Stimulated activated CD4-positive, alpha-beta T cell treated with anti-CD3 and anti-CD28 coated beads, Interleukin-15, amount 100 ng/mL, for 48 hours (primary cell): ENCODE results near the gene XAGE2.
"Not testable (repeated sequence)": the region's sequence is repeated elsewhere in the genome, so short reads cannot be mapped to it uniquely, and the experiment has no call there.

ENCODE experiments used
- DNase-seq, 2 donors: peaks; one replicate each; pipeline ENCODE4 v3.0.0-alpha.2; 2020; ENCODE audit warnings: low read depth in 2 of 2

The XAGE2 gene

GRCh38 chrX:52368368-52369055 lies at the start of gene XAGE2:
Gene XAGE2 (plus strand): TSS chrX:52369021. CDS start chrX:52370015, 994 bp downstream.
- no peak for DNase-seq

- DNase-seq, result no peak
Observed at GRCh38 chrX:52337410-52337809, 31.4 kb upstream of the XAGE2 start.

- DNase-seq, result no peak
Observed at GRCh38 chrX:52341493-52341892, 27.3 kb upstream of the XAGE2 start.

GRCh38 chrX:52343131-52343530 lies 25.7 kb upstream of the XAGE2 start:
- DNase-seq, result not testable (repeated sequence)

GRCh38 chrX:52345402-52345801 lies 23.4 kb upstream of the XAGE2 start:
- peak; percentile 8 to 54 for DNase-seq

GRCh38 chrX:52346174-52347165 lies 22.4 kb upstream of the XAGE2 start:
- DNase-seq, result peak; percentile 10 to 31

- DNase-seq, result no peak
Observed at GRCh38 chrX:52349681-52350080, 19.1 kb upstream of the XAGE2 start.

- DNase-seq, result no peak
Observed at GRCh38 chrX:52352551-52352950, 16.3 kb upstream of the XAGE2 start.

GRCh38 chrX:52353838-52354237 lies 15.0 kb upstream of the XAGE2 start:
- no peak for DNase-seq

GRCh38 chrX:52355108-52355507 lies 13.7 kb upstream of the XAGE2 start:
- DNase-seq, result no peak

- no peak for DNase-seq
Observed at GRCh38 chrX:52359614-52360232, 9.1 kb upstream of the XAGE2 start.

GRCh38 chrX:52361941-52362340 lies 6.9 kb upstream of the XAGE2 start:
- DNase-seq, result no peak

GRCh38 chrX:52363247-52363883 lies 5.5 kb upstream of the XAGE2 start:
- DNase-seq, result no peak

GRCh38 chrX:52378870-52379269 lies 10.0 kb downstream of the XAGE2 start:
- no peak for DNase-seq

- no peak for DNase-seq
Observed at GRCh38 chrX:52380993-52381392, 12.2 kb downstream of the XAGE2 start.

- DNase-seq, result no peak
Observed at GRCh38 chrX:52410439-52411394, 41.9 kb downstream of the XAGE2 start.

- no peak for DNase-seq
Observed at GRCh38 chrX:52415304-52415703, 46.5 kb downstream of the XAGE2 start.

- DNase-seq, result no peak
Observed at GRCh38 chrX:52416816-52417215, 48.0 kb downstream of the XAGE2 start.

GRCh38 chrX:52420824-52421443 lies 52.1 kb downstream of the XAGE2 start:
- no peak for DNase-seq

- DNase-seq, result no peak
Observed at GRCh38 chrX:52422884-52423283, 54.1 kb downstream of the XAGE2 start.
